Activated naive CD4-positive, alpha-beta T cell treated with anti-CD3 and anti-CD28 coated beads, Interleukin-2, amount 50 U/mL, for 16 hours (primary cell): Measurements from ENCODE around the gene KLHL42.

Source experiments
- DNase-seq: peaks from one replicate; pipeline ENCODE4 v3.0.0-alpha.2; 2020

KLHL42 gene

GRCh38 chr12:27780612-27781408, 777 bp downstream of the KLHL42 start:
- peak; percentile 44 for DNase-seq

- DNase-seq: no peak
Observed at GRCh38 chr12:27781680-27782079, 1.6 kb downstream of the KLHL42 start.

- no peak for DNase-seq
Observed at GRCh38 chr12:27782481-27782880, 2.4 kb downstream of the KLHL42 start.

GRCh38 chr12:27785882-27786570, 6.0 kb downstream of the KLHL42 start:
- no peak for DNase-seq

- no peak for DNase-seq
Observed at GRCh38 chr12:27787559-27787958, 7.5 kb downstream of the KLHL42 start.

GRCh38 chr12:27790179-27790578, 10.1 kb downstream of the KLHL42 start:
- DNase-seq: no peak

GRCh38 chr12:27794818-27795584, 15.0 kb downstream of the KLHL42 start:
- DNase-seq: no peak

- DNase-seq: no peak
Observed at GRCh38 chr12:27796128-27796527, 16.1 kb downstream of the KLHL42 start.

- no peak for DNase-seq
Observed at GRCh38 chr12:27797301-27798025, 17.4 kb downstream of the KLHL42 start.

GRCh38 chr12:27800819-27801218, 20.8 kb downstream of the KLHL42 start:
- no peak for DNase-seq

GRCh38 chr12:27801630-27802029, 21.6 kb downstream of the KLHL42 start:
- no peak for DNase-seq

GRCh38 chr12:27802511-27802910, 22.5 kb downstream of the KLHL42 start:
- no peak for DNase-seq

- no peak for DNase-seq
Observed at GRCh38 chr12:27802936-27803335, 22.9 kb downstream of the KLHL42 start.

GRCh38 chr12:27805238-27805637, 25.2 kb downstream of the KLHL42 start:
- DNase-seq: no peak

GRCh38 chr12:27806259-27806658, 26.2 kb downstream of the KLHL42 start:
- DNase-seq: no peak

GRCh38 chr12:27807063-27807703, 27.1 kb downstream of the KLHL42 start:
- DNase-seq: peak; percentile 19

- no peak for DNase-seq
Observed at GRCh38 chr12:27808841-27809240, 28.8 kb downstream of the KLHL42 start.

GRCh38 chr12:27810756-27811155, 30.7 kb downstream of the KLHL42 start:
- no peak for DNase-seq

GRCh38 chr12:27812502-27812901, 32.5 kb downstream of the KLHL42 start:
- no peak for DNase-seq

- DNase-seq: no peak
Observed at GRCh38 chr12:27814411-27814810, 34.4 kb downstream of the KLHL42 start.

GRCh38 chr12:27814851-27815591, 35.0 kb downstream of the KLHL42 start:
- DNase-seq: no peak

GRCh38 chr12:27817766-27818165, 37.7 kb downstream of the KLHL42 start:
- DNase-seq: no peak
